ENCODE results near the gene KDM1A.

Gene KDM1A

DNA sequence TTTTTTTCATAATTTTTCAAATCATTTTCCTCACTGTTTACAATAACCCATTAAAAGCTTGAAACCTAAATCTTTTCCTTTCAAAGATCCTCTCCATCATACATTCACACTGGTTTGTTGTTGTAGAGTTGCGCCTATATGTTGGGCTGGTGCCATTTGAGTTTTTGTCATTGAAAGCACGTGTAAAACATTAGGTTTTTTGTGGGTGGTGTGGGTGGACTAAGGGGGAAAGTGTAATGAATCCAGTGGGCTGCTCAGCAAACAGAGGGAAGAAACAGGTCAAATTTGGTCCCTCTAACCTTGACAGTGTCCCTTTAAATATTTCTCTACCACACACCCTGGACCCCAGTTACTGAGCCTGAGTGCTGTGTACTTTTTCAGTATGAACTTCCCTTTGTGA lies 46.8 kb downstream of the KDM1A start:
- DNase-seq (ENCODE audit: extremely low read depth in 1 of 2, low read depth in 1 of 2), result no peak

- no peak for DNase-seq (ENCODE audit: extremely low read depth in 1 of 2, low read depth in 1 of 2)
Measured at GRCh38 chr1:23069149-23069548, 49.9 kb downstream of the KDM1A start.

- no peak for DNase-seq (ENCODE audit: extremely low read depth in 1 of 2, low read depth in 1 of 2)
Measured at GRCh38 chr1:23069675-23070074, 50.4 kb downstream of the KDM1A start.

DNA sequence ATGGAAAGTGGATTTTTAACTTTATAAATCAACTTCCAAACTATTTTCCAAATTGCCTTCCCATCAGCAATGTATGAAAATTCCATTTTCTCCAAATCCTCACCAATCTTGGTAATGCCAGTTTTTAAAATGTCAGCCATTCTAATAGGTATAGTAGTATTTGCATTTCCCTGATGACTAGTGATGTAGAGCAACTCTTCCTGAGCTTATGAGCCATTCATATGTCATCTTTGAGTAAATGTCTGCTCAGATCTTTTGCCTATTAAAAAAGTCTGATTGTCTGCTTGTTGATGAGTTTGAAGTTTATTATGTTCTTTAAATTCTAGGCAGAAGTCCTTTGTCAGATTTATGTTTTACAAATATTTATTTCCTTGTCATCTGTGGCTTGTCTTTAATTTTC lies 54.7 kb downstream of the KDM1A start:
- no peak for DNase-seq (ENCODE audit: extremely low read depth in 1 of 2, low read depth in 1 of 2)

DNA sequence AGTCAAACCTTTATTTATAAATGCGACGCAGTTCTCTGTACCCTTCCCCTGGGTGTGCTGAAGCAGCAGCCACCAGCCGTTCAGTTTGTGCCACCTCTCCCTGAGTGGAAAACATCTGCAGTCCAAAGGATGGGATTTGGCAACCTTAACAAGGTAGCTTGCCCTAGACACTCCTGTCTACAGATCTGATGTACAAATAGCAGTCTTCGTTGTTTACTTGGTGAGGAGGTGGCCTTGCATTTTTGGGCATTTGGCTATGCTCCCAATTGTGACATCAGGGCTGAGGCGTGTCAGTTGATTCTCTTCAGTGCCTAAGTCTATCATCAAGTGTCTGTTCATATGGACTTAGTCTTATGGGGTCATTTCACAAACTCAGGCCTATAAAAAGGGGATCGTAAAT lies 59.8 kb downstream of the KDM1A start:
- DNase-seq (ENCODE audit: extremely low read depth in 1 of 2, low read depth in 1 of 2), result no peak

GRCh38 chr1:23080885-23081284 lies 61.6 kb downstream of the KDM1A start:
- DNase-seq (ENCODE audit: extremely low read depth in 1 of 2, low read depth in 1 of 2), result no peak

GRCh38 chr1:23081376-23081775 lies 62.1 kb downstream of the KDM1A start:
- no peak for DNase-seq (ENCODE audit: extremely low read depth in 1 of 2, low read depth in 1 of 2)

GRCh38 chr1:23083714-23084480 lies 64.6 kb downstream of the KDM1A start:
- DNase-seq (ENCODE audit: extremely low read depth in 1 of 2, low read depth in 1 of 2), result no peak

GRCh38 chr1:23084880-23085279 lies 65.6 kb downstream of the KDM1A start:
- DNase-seq (ENCODE audit: extremely low read depth in 1 of 2, low read depth in 1 of 2), result no peak

- no peak for DNase-seq (ENCODE audit: extremely low read depth in 1 of 2, low read depth in 1 of 2)
Measured at GRCh38 chr1:23085696-23086095, 66.4 kb downstream of the KDM1A start.

DNA sequence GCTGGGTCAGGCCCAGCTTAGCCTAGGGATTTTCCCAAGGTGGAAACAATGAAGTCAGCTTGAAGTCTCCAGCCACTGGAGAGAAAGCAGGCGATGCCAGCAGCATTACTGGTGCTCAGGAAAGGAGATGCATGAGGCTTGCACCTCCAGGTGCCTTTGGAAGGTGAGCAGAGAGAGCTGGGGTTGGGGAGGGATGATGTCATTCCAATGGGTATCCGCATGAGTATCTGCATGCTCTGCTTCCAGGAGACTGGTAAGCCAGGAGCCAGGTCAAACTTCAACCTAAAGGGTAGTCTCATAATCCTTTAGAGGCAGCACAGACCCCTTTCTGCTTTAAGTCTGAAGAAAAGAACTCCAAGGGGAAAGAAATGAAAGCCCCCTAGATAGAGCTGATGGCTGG lies 68.8 kb downstream of the KDM1A start:
- DNase-seq (ENCODE audit: extremely low read depth in 1 of 2, low read depth in 1 of 2), result no peak

DNA sequence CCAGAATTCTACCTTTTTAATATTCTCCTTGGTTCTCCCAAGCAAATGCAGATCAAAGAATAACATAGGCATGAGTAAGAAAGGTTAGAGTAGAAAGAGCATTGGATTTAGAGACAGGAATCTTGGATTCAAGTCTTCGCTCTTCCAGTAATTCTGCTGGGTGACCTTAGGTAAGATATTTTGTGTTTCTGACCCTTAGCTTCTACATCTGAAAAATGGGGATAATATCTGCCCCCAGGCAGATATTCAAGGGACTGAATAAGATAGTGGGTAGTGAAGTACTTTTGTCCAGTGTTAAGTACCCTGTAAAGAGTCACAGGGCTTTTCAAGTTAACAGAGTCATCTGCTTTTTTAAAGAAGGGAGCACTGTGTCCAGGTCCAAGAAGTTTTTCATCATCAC lies 70.8 kb downstream of the KDM1A start:
- DNase-seq (ENCODE audit: extremely low read depth in 1 of 2, low read depth in 1 of 2), result no peak

DNA sequence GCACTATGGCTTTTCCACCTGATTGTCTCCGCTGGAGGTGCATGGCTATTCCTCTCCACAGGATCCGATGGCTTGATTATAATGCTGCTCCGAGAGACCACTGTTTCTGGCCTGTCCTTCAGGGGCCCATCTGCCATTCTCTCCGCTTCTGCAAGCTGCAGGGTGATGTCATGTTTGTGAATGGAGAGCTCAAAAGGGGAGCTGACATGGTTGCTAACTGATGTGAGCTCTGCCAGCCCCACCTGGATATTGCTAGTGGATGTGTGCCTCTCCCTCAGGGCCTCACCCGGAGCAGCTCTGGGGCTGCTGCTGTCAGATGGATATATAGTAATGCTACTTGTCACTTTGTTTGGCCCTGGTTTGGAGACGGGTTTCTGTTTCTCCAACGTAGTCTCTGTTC lies 72.3 kb downstream of the KDM1A start:
- no peak for DNase-seq (ENCODE audit: extremely low read depth in 1 of 2, low read depth in 1 of 2)

DNA sequence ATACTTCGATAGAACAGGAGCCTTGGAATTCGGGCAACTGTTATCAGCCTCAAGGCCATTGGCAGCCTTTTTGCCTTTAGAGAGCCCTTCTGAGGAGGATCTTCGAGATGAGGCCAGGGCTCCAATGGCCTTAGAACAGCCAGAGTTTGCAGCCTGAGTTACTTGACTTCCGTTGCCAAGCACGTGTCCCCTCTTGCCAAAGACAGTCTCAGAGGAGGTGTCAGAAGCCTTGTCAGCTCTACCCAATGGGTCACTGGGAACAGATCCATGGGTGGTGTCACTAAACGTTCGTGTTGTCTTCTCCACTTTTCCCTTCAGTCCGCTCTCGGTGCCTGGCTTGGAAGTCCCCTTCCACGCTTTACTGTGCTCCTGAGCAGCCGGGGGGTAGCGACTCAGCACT lies 73.2 kb downstream of the KDM1A start:
- no peak for DNase-seq (ENCODE audit: extremely low read depth in 1 of 2, low read depth in 1 of 2)

GRCh38 chr1:23097316-23097715 lies 78.0 kb downstream of the KDM1A start:
- no peak for DNase-seq (ENCODE audit: extremely low read depth in 1 of 2, low read depth in 1 of 2)

GRCh38 chr1:23098463-23099170 lies 79.3 kb downstream of the KDM1A start:
- DNase-seq (ENCODE audit: extremely low read depth in 1 of 2, low read depth in 1 of 2), result peak; percentile 18 to 23

DNA sequence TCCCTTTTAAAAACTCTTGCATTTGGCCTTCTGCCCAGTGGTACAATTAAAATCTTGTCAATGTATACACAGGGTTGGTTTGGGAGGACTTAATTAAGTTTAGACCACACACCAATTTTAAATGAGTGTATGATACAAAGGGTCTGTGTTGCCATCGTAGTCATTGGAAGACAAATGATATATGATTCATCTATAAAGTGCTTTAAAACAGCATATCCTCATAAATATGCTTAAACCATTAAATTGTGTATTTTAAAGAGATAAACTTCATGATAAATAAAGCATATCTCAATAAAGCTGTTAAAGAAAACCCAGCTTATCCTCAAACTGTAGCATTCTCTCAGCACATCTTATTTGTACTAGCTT lies 79.9 kb downstream of the KDM1A start:
- no peak for DNase-seq (ENCODE audit: extremely low read depth in 1 of 2, low read depth in 1 of 2)

DNA sequence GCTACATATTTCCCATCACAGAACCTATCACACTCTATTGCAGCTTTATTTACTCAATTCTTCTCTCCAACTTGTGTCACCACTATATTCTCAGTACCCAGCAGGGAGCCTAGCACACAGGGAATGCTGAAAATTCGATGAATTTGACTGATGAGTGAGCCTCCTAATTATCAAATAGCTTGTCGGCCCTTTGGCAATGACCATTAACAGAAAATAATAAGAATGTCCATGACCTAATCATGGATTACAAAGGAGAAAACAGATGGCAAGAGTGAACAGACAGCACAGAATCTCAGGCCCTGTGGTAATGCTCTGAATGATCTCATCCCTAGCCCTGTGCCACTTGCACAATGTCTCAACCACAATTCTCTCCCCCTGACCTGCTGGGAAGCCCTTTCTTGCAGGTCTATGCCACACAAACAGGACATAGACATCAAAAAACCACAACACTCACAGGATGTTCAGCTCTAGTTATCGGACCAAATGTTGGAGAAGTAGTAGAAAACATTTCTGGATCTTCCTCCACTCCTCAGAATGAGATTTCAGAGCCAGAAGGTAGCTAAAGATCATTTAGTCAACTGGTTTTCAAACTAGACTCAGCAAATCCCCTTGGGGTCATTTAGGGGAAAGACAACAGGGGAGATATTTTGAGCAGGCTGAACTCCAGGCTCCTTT lies 80.9 kb downstream of the KDM1A start:
- peak; percentile 15 to 40 for DNase-seq (ENCODE audit: extremely low read depth in 1 of 2, low read depth in 1 of 2)

- DNase-seq (ENCODE audit: extremely low read depth in 1 of 2, low read depth in 1 of 2), result no peak
Measured at GRCh38 chr1:23101101-23101827, 82.0 kb downstream of the KDM1A start.

DNA sequence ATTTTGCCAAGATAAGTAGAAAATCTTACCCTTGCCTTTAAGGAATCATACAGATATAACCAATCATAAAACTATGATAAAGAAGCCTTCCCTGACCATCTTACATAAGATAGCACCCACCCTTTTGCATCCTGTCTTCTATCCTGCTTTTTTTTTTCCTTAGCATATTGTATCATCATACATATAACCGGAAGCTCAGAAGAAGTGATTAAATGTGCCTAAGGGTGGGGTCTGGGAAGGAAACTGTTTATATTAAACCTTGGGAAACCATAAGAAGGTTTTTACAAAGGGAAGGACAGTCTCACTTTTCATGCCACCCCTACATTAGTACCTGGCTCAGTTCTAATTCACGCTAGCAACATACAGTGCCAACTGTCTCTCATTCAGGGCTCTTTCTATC lies 82.6 kb downstream of the KDM1A start:
- DNase-seq (ENCODE audit: extremely low read depth in 1 of 2, low read depth in 1 of 2), result no peak

GRCh38 chr1:23102289-23102688 lies 83.0 kb downstream of the KDM1A start:
- DNase-seq (ENCODE audit: extremely low read depth in 1 of 2, low read depth in 1 of 2), result no peak
